HG03175 (cell line): ENCODE results near the gene TP73.

Source experiments
- ATAC-seq: cut with Tn5 transposase; IDR thresholded peaks from one replicate; pipeline ENCODE4 v1.9.1; 2021; ENCODE audit warnings: mild to moderate bottlenecking, moderate library complexity; ENCODE audit not compliant: unreplicated experiment

Gene TP73

GRCh38 chr1:3683992-3684391 is 31.7 kb downstream of the TP73 start:
- no peak for ATAC-seq

GRCh38 chr1:3685222-3685621 is 32.9 kb downstream of the TP73 start:
- no peak for ATAC-seq

GRCh38 chr1:3685906-3686305 is 33.6 kb downstream of the TP73 start:
- ATAC-seq: no peak

- no peak for ATAC-seq
Measured at GRCh38 chr1:3687504-3687903, 35.2 kb downstream of the TP73 start.

- no peak for ATAC-seq
Measured at GRCh38 chr1:3688356-3689137, 36.2 kb downstream of the TP73 start.

- ATAC-seq: no peak
Measured at GRCh38 chr1:3689138-3689750, 36.9 kb downstream of the TP73 start.

- no peak for ATAC-seq
Measured at GRCh38 chr1:3690282-3691065, 38.2 kb downstream of the TP73 start.

- no peak for ATAC-seq
Measured at GRCh38 chr1:3691421-3692204, 39.3 kb downstream of the TP73 start.

GRCh38 chr1:3692598-3692997 is 40.3 kb downstream of the TP73 start:
- ATAC-seq: no peak

- no peak for ATAC-seq
Measured at GRCh38 chr1:3693321-3693720, 41.0 kb downstream of the TP73 start.

- no peak for ATAC-seq
Measured at GRCh38 chr1:3695326-3696217, 43.3 kb downstream of the TP73 start.

GRCh38 chr1:3696689-3697088 is 44.4 kb downstream of the TP73 start:
- no peak for ATAC-seq

GRCh38 chr1:3697104-3697503 is 44.8 kb downstream of the TP73 start:
- ATAC-seq: no peak

GRCh38 chr1:3697810-3698209 is 45.5 kb downstream of the TP73 start:
- no peak for ATAC-seq

- ATAC-seq: no peak
Measured at GRCh38 chr1:3698660-3699408, 46.5 kb downstream of the TP73 start.

GRCh38 chr1:3699596-3699995 is 47.3 kb downstream of the TP73 start:
- no peak for ATAC-seq

GRCh38 chr1:3700631-3701030 is 48.3 kb downstream of the TP73 start:
- ATAC-seq: no peak

- ATAC-seq: no peak
Measured at GRCh38 chr1:3702528-3702927, 50.2 kb downstream of the TP73 start.

- ATAC-seq: no peak
Measured at GRCh38 chr1:3702990-3703728, 50.8 kb downstream of the TP73 start.
